HG03558 (cell line): ENCODE results near the gene MRFAP1.
A peak's percentile ranks its signal among the peaks of the same experiment; 100 is the strongest.
"Not testable (repeated sequence)": the region's sequence is repeated elsewhere in the genome, so short reads cannot be mapped to it uniquely, and the experiment has no call there.

Source experiments
- ATAC-seq: cut with Tn5 transposase; IDR thresholded peaks from one replicate; pipeline ENCODE4 v1.9.1; 2021; ENCODE audit warnings: moderate number of reproducible peaks; ENCODE audit not compliant: unreplicated experiment; ENCODE audit errors: extremely low read depth

MRFAP1 gene

DNA sequence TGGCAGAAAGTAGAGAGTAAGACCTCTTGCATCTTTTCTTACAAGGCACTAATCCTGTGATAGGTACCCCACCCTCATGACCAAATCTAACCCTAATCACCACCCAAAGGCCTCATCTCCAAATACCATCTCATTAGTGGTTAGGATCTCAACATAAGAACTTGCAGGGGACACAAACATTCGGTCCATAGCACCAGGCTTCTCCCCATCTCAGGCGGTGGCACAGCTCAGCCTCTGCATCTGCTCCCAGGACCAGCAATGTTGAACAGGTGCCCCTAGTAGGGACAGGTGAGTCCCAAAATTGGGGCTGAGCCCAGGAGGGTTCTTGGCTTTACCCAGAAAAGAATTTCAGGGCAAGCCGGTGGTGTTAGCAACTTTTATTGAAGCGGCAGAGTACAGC, 8.4 kb upstream of the MRFAP1 start:
- no peak for ATAC-seq

DNA sequence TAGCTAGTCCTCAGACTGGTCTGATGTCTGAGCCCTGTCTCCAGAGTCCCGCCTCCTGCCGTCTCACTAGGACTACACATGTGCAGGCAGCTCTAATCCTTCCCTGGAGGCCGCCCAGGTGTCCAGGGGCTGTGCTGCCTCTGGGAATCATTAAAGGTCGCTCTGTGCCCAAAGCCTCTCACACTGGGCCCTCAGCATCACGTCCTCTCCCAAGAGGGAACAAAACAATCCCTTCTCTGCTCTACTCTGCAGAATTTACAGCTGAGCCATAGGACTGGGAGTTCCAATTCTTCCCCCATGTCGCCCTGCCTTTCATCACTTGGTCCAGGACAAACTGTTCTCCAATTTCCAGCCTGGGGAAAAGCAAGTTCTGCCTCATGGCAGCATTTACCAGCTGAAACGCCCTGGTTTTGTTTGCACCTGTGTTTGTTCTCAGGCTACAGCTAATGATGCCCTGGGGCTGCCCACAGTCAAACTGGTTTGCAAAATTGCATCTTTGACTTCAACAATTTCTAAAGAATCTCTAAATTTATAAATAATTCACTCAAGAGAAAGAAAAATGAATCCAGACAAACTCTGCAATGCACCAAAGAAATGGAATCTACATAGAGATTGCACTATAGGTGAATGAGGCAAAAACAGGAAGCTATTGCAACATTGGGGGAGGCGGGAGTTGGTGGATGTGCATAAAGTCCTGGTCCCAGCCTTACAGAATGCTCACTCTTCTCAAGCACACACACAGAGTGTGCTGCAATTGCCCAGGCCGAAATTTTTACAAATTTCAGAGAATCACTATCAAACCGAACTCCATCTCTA, 7.2 kb upstream of the MRFAP1 start:
- ATAC-seq = no peak

DNA sequence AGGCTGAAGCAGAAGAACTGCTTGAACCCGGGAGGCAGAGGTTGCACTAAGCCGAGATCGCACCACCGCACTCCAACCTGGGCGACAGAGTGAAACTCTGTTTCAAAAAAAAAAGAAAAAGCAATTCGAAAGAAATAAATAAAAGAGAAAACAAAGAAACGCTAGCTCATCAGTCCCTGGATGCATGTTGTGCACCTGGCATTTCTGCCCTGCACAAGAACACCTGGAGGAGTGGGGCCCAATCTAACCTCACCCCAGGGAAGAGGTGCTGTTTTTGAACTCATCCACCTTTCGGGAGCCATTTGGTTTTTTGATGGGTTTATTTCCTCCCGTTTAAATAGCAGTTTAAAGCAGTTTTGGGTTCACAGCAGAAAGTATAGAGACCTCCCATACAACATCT, 5.7 kb upstream of the MRFAP1 start:
- no peak for ATAC-seq

DNA sequence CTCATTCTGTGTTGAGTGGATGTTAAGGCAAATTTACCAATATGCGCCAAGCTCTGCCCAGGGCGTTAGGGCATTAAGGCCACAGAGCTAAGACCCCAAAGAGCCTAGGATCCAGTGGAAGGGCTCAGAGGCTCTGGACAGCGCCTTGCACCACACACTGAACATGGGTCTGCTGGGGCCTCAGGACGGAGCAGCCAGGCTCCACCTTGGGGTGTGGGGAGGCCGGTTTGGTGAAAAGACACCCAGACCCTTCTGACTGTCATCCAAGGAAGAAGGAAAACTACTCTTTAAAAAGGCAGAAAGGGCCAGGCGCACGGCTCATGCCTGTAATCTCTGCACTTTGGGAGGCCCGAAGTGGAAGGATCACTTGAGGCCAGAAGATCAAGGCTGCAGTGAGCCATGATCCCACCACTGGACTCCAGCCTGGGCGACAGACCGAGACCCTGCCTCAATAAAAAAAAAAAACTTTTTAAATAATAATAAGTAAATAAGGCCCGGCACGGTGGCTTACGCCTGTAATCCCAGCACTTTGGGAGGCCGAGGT, 1.3 kb upstream of the MRFAP1 start:
- ATAC-seq = no peak

DNA sequence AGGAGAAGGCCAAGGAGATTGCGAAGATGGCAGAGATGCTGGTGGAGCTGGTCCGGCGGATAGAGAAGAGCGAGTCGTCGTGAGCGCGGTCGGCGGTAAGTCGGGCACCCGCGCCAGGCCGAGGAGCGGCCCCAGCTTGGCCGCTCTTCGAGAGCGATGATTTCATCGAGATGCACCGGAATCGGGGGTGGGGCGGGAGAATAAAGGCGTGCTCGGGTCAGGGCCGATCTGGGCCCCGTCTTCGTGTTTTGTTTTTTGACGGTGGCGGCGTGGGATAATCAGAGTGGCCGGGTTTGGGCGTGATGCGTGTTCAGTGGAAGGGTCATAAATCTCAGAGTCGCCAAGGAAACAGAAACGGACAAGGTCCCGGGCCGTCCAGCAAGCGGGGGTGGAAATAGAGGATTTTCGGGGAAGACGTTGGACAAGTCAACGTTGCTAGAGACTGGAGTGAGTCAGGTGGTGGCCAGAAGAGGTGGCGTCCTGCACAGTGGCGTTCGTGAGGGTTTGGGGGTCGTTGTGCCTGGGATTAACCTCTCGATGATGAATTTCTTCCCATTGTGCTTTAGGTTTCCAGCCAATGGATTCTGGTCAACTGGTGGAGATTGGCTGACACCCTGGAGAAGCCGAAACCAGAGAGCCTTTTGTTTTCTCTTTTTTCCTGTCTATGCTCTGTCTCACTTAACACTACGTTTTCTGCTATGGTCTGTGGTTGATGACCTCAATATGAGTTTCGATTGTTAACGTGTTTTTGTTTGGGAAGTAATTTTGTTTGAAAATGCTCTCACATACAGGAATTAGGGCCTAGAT, 882 bp downstream of the MRFAP1 start:
- peak; percentile 11 for ATAC-seq

DNA sequence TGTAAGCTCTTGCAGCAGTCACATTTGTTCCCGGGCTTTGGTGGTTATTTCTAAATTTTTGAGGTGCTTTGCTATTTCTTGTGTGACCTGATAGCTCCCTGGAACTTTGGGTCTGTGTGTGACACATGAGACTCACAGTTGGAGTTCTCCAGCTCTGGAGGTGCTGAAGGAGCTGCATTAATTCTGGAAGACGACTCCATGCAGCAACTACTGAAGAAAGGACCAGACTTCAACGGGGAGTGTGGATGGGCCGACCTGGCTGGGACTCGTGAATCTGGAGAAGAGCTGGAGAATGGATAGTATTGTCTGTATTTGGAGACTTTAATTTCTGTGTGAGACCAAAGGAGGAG, 1.5 kb downstream of the MRFAP1 start:
- ATAC-seq = no peak

DNA sequence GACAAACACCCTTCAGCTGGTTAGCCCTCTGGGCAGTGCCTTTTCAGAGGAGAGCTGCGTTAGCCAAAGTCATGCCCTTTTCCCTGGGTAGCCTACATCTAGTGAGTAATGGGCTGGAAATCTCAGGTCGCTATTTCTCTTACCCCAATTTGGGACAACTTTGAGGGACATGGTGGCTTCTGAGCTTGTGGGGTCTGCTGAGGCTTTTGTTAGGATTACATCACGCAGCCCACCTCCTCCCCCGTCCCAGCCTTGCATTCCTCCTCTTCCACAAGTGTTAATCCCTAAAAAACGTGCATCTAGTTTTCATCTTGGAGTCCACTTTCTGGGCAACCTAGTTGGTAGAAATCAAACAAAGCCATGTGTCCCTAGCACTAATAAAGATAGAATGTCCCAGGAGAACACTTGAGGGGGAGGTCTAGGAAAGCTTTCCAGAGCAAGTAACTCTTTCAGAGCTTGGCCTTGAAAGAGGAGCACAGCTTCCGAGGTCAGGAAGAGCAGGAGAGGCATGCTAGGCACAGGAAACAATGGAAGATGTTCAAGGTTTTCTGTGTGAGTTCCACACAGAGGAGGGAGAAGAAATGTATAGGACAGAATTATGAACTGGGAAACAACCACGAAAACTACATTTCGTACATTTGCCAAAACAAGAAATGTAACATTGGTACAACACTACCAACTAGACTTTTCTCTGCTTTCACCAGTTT, 2.8 kb downstream of the MRFAP1 start:
- no peak for ATAC-seq

DNA sequence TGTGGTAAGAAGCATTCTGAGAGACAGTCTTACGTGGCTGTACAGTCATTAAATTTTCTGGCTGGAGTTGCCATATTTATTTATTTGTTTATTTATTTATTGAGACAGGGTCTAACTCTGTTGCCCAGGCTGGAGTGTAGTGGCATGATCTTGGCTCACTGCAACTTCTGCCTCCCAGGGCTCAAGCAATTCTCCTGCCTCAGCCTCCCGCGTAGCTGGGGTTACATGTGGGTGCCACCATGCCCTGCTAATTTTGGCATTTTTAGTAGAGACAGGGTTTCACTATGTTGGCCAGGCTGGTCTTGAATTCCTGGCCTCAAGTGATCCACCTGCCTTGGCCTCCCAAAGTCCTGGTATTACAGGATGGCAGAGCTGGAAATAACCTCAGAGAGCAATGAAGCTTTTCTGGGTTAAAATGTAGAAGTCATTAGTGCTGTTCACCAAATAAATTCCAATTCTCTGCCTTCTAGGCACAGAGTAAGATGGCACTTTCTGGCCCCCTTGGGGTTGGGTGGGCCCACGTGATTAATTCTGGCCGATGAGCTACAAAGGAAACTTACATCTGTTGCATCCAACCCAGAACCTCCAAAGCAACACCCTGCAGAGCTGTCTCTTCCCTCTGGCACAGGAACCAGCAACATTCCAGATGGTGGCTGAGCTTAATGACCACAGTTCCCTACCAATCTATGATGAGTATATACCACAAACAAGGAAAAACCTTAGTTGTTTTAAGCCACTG, 4.5 kb downstream of the MRFAP1 start:
- ATAC-seq = no peak

DNA sequence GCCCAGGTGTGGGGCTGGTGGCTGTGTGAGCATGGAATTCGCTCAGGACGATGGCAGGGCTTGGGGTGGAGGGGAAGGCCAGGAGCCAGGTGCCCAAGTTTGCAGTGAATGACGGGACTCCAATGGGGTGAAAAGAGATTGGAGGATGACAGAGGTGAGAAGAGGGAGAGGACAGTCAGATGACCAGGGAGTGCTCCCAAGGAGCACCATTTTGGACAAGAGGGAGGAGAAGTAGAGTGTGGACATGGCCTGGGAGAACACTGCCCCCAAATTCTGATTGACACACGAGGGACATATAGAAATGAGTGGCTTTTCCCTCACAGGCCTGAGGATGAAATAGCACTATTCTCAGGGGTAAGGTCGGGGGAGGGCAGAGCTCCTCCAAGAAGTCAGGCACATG, 6.7 kb downstream of the MRFAP1 start:
- ATAC-seq = no peak

DNA sequence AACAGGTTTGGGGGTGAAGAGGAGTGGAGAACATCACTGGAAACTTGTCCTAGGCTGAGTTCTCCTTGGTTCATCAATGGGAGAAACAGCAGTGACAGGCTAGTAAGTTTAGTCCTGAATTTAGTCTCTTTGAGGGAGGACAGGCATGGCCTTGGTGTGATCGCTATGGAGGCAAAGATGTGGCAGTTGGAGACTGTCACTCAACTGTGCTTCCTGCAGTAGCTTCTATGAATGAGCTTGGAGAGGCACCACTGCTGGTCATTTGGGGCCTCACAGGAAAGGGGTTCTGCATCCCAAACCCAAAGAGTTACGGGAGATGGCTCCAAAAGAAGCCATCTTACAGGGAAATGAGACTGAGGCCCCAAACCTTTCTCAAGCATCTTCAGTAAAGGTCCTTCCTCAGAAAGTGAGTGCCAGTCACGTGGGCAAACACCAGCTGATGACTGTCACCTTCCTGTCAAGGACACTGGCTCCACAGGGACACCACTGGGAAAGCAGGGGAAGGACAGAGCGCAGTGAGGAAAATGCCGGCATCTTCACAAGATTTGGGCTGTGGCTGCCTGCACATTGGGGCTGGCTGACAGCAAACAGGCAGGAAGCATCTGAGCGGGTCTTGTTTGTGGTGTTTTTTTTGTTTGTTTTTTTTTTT, 7.2 kb downstream of the MRFAP1 start:
- no peak for ATAC-seq

DNA sequence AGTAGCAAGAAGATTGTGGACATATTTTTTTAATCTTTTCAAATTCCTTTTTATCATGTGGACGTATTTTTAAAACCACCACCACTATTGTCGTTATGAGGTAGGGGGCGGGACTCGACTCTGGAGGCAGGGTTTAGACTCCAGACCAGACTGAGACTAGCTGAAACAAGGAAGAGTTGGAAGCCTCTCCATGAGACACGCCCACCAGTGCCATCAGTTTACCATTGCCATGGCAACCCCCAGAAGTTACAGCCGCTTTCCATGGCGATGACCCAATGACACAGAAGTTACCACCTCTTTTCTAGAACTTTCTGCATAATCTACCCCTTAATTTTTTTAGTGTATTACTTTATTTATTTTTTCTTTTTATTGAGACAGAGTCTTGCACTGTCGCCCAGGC, 8.7 kb downstream of the MRFAP1 start:
- ATAC-seq = no peak

DNA sequence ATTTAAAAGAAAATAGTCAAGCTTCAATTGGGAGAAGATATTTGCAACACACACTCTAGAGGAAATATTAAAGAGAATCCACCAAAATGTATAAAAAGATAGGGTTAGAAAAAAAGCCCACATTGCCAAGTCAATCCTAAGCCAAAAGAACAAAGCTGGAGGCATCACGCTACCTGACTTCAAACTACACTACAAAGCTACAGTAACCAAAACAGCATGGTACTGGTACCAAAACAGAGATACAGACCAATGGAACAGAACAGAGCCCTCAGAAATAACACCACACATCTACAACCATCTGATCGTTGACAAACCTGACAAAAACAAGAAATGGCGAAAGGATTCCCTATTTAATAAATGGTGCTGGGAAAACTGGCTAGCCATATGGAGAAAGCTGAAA, 13.7 kb downstream of the MRFAP1 start:
- ATAC-seq = not testable (repeated sequence)

DNA sequence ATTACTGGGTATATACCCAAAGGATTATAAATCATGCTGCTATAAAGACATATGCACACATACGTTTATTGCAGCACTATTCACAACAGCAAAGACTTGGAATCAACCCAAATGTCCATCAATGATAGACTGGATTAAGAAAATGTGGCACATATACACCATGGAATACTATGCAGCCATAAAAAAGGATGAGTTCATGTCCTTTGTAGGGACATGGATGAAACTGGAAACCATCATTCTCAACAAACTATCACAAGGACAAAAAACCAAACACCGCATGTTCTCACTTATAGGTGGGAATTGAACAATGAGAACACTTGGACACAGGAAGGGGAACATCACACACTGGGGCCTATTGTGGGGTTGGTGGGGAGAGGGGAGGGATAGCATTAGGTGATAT, 14.8 kb downstream of the MRFAP1 start:
- ATAC-seq = not testable (repeated sequence)

DNA sequence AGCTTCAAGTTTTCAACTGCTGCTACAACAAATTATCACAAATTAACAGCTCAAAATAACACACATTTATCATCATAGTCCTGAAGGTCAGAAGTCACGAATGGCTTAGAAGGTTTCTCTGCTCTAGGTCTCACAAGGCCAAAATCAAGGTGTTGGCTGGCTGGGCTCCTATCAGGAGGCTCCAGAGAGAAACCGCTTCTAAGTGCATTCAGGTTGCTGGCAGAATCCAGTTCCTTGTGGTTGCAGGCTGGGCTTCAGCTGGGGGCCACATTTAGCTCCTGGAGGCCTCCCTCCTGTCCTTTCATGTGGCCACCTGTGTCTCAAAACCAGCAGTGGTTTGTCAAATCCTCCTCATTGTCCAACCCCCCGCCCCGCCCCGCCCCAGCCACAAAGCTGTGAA, 15.4 kb downstream of the MRFAP1 start:
- no peak for ATAC-seq

DNA sequence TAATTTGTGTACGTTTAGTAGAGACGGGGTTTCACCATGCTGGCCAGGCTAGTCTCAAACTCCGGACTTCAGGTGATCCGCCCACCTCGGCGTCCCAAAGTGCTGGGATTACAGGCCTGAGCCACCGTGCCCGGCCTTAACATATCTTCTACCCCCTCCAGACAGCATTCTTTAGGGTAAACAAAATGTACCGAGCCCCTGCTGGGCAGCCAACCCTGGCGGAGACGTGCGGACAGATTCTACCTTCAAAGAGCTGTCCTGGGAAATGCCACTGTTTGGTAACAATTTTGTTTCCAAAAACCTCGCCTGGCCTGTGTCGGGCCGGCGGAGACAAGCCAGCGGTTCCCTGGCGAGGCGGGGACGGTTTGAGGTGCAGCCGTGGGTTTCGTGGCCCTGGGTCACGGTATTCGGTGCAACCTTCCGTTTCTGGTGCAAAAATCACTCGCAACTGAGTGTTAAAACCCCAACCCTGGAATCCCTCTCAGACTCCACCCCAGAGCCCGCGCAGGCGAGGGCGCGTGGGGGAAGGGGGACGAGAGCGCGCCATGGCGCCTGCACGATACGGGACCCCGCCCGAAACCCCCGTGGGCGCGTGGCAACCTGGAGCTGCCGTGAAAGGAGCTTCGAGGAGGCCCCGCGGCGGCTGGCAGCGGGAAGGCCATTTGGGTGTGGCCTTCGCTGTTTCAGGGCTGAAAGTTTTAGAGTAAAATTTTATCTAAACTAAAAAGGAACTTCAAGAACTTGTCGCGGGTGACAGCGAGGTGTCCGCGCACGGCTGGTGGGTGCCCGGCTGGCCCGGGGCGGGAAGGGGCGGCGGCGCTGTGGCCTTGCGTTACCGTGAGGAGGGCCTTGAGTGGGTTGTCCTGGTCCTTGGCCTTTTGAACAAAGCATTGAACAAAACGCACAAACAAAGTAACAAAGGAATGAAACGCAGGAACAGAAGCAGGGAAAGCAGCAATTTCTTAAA, 17.0 kb downstream of the MRFAP1 start:
- ATAC-seq = no peak

DNA sequence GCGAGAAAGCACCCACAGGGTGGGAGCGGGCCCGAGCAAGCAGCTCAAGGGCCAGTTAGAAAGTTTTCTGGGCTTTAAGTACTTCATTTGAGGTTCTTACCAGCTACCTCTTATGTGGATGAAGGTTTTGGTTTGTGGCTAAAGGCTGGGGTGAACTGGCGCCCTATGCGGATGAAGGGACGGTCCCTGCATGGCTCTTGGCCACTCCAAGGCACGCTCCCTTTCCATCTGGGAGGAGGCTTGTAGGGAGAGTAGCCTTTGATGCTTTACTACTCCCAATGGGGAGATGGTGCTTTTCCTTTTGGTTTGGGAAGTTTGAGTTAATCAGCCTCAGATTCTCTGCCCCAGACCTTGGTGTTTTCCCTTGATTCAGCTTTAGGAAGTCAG, 17.7 kb downstream of the MRFAP1 start:
- ATAC-seq = no peak

DNA sequence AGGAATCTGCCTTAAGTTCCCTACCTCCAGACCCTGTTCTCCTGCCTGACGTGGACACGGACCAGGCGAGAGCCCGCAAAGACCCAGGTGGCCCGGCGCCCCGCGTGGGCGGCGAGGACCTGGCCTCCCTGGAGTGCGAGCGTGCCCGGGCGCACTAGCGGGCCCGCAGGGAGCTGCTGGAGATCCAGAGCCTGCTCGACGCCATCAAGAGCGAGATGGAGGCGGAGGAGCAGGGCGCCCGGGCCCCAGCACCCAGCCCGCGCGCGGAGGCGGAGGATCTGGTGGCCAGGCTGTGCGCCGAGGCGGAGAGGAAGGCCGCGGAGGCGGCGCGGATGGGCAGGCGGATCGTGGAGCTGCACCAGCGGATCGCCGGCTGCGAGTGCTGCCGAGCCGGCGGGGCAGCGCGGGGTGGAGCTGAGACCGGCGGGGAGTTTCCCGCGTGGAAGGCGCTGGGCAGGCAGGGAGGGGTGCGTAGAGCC, 18.2 kb downstream of the MRFAP1 start:
- ATAC-seq = no peak

DNA sequence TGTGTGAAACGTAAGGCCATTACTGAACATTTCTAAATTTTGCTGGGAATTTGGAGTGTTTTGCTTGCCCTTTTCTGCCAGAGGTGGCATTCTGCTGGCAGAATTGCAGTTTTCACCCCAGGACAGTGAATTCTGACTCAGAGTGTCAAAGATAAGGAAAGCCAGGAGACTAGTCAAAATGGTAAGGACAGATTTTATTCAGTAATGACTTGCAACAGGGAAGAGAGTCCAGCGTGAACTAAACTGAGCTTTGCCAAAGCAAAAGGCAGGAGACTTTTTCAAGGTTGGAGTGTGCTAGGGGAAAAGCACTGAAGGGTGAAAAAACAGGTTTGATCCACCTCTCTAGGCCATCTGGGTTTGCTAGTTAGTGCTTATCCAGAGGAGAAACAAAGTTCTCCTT, 19.4 kb downstream of the MRFAP1 start:
- ATAC-seq = no peak

DNA sequence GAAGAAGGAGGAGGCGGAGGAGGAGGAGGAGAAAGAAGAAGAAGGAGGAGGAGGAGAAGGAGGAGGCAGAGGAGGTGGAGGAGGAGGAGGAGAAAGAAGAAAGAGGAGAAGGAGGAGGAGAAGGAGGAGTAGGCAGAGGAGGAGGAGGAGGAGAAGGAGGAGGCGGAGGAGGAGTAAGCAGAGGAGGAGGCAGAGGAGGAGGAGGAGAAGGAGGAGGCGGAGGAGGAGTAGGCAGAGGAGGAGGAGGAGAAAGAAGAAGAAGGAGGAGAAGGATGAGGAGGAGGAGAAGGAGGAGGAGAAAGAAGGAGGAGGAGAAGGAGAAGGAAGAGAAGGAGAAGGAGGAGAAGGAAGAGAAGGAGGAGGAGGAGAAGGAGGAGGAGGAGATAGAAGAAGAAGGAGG, 19.9 kb downstream of the MRFAP1 start:
- no peak for ATAC-seq
